Fibroblast of villous mesenchyme (primary cell): Measurements from ENCODE around the gene GNL1. TPM values are rescaled to one million over a fixed set of nuclear protein-coding genes. Genes with fewer than 3 reads are reported as not detected.
"Not testable (repeated sequence)": the region's sequence is repeated elsewhere in the genome, so short reads cannot be mapped to it uniquely, and the experiment has no call there.

Experiments used
- DNase-seq: peaks from one replicate; pipeline ENCODE4 v3.0.0-alpha.2; 2010; ENCODE audit warnings: low read depth
- H3K4me3 ChIP-seq: 2 replicates; pipeline ENCODE4 v1.5.1; 2011; ENCODE audit warnings: low read depth, mild to moderate bottlenecking, low read length
- total RNA-seq: library from RNA; depleted of rRNA; stranded (reverse); fragments of >200 nt; gene quantifications from 2 replicates; pipeline ENCODE4 v1.2.3, GENCODE V29; 2012
- TF ChIP-seq, protein P1 (sequence below): IDR thresholded peaks from 2 replicates; pipeline ENCODE4 v1.5.1; 2012; ENCODE audit warnings: low read depth, mild to moderate bottlenecking, low read length; ENCODE audit not compliant: insufficient read depth

The GNL1 gene
- total RNA-seq, 1 donor, result 52.7 TPM

DNA sequence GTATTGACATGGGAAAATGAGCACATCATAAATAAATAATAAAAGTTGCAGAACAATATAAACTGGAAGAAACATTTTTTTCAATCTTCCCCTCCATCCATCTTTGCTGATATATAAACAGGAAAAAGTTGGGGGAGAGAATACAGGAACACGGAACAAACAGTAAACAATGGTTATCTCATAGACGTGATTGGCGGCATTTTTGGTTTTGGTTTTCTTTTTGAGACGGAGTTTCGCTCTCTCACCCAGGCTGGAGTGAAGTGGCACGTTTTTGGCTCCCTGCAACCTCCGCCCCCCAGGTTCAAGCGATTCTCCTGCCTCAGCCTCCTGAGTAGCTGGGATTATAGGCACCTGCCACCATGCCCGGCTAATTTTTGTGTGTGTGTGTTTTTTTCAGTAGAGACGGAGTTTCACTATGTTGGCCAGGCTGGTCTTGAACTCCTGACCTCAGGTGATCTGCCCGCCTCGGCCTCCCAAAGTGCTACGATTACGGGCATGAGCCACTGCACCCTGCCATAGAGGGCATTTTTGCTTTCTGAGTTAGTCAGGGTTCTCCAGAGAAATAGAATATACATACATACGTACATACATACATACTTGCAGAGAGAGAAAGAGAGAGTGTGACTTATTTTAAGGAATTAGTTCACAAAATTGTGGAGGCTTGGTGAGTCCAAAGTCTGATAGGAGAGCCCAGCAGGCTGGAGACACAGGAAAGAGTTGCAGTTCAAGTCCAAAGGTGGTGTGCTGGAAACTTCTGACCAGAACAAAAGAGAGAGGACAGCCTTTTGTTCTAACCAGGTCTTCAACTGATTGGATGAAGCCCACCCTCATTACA, 22.6 kb downstream of the GNL1 start:
- no peak overlapping the region for H3K4me3 ChIP-seq
- TF ChIP-seq, protein P1, sequence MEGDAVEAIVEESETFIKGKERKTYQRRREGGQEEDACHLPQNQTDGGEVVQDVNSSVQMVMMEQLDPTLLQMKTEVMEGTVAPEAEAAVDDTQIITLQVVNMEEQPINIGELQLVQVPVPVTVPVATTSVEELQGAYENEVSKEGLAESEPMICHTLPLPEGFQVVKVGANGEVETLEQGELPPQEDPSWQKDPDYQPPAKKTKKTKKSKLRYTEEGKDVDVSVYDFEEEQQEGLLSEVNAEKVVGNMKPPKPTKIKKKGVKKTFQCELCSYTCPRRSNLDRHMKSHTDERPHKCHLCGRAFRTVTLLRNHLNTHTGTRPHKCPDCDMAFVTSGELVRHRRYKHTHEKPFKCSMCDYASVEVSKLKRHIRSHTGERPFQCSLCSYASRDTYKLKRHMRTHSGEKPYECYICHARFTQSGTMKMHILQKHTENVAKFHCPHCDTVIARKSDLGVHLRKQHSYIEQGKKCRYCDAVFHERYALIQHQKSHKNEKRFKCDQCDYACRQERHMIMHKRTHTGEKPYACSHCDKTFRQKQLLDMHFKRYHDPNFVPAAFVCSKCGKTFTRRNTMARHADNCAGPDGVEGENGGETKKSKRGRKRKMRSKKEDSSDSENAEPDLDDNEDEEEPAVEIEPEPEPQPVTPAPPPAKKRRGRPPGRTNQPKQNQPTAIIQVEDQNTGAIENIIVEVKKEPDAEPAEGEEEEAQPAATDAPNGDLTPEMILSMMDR, result no peak
- no peak for DNase-seq

DNA sequence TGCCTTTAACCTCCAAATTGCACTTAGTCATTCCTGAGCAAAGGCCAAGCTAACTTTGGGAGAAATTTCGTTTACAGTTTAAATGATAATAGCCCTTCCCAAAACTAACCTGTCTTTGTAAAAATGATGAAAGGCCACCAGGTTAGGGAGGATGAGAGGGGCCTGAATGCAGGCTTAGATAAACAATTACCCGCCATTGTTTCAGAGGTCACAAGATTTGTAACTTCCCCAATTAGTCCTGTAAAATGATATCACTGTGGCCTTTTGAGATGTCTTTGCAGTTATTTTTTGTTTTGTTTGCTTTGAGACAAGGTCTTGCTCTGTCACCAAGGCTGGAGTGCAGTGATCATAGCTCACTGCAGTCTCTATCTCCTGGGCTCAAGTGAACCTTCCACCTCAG, 26.3 kb downstream of the GNL1 start:
- H3K4me3 ChIP-seq, result no peak overlapping the region
- TF ChIP-seq, protein P1, result no peak
- DNase-seq, result no peak

DNA sequence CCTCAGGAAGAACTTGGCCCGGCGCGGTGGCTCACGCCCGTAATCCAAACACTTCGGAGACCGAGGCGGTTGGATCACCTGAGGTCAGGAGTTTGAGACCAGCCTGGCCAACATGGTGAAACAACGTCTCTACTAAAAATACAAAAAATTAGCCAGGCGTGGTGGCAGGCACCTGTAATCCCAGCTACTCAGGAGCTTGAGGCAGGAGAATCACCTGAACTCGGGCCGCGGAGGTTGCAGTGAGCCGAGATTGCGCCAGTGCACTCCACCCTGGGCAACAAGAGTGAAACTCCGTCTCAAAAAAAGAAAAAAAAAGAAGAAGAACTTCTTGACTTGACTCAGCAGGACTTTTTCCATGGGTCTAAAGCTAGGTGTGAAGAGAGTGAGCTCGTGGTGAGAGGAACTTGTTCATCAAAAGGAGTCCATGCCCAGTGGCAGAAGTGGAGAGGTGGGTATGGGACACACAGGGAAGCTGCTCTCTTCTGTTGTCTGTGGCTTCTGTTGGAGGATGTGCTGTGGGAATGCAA, 26.9 kb downstream of the GNL1 start:
- H3K4me3 ChIP-seq, DNase-seq: not testable (repeated sequence)

DNA sequence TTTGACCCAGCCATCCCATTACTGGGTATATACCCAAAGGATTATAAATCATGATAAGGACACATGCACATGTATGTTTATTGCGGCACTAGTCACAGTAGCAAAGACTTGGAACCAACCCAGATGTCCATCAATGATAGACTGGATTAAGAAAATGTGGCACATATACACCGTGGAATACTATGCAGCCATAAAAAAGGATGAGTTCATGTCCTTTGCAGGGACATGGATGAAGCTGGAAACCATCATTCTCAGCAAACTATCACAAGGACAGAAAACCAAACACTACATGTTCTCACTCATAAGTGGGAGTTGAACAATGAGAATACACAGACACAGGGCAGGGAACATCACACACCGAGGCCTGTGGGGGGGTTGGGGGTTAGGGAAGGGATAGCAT, 29.8 kb downstream of the GNL1 start:
- not testable (repeated sequence) for DNase-seq, H3K4me3 ChIP-seq

DNA sequence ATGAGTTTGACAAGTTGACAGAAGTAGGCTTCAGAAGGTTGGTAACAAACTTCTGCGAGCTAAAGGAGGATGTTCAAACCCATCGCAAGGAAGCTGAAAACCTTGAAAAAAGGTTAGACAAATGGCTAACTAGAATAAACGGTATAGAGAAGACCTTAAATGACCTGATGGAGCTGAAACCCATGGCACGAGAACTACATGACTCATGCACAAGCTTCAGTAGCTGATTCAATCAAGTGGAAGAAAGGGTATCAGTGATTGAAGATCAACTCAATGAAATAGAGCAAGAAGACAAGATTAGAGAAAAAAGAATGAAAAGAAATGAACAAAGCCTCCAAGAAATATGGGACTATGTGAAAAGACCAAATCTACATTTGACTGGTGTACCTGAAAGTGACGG, 34.3 kb downstream of the GNL1 start:
- not testable (repeated sequence) for H3K4me3 ChIP-seq, DNase-seq

DNA sequence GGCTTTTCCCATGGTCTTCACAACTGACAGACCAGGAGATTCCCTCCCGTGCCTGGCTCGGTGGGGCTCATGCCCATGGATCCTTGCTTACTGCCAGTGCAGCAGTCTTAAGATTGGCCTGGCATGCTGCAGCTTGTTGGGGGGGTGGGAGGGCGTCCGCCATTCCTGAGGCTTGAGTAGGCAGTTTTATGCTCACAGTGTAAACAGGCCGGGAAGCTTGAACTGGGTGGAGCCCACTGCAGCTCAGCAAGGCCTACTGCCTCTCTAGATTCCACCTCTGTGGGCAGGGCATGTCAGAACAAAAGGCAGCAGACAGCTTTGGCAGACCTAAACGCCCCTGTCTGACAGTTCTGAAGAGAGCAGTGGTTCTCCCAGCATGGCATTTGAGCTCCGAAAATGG, 35.2 kb downstream of the GNL1 start:
- peak; percentile 52 for DNase-seq
- H3K4me3 ChIP-seq, result not testable (repeated sequence)

DNA sequence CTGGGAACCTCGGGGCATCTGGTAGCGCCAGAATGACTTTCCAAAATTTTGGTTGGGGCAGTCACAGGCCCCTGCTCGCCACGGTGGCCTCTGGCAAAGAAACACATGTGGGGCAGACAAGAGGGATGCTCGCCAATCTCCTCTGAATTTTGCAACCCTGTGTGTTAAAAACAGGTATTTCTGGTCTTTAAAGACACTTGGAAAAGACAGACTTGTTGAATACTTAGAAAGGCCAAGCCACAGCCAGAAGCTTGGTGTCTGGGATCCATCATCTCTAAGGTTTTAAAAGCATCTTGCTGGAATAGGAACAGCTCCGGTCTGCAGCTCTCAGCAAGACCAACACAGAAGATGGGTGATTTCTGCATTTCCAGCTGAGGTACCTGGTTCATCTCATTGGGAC, 35.8 kb downstream of the GNL1 start:
- TF ChIP-seq, protein P1, result no peak
- no peak overlapping the region for H3K4me3 ChIP-seq
- peak; percentile 23 for DNase-seq

DNA sequence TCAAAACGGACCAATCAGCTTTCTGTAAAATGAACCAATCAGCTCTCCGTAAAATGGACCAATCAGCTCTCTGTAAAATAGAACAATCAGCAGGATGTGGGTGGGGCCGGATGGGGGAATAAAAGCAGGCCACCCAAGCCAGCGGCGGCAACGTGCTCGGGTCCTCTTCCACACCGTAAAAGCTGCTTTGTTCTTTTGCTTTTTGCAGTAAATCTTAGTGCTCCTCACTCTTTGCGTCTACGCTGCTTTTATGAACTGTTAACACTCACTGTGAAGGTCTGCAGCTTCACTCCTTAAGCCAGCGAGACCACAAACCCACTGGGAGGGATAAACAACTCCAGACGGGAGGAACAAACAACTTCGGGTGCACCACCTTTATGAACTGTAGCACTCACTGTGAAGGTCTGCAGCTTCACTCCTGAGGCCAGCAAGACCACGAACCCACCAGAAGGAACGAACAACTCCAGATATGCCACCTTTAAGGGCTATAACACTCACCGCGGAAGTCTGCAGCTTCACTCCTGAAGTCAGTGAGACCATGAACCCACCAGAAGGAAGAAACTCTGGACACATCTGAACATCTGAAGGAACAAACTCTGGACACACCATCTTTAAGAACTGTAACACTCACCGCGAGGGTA, 37.7 kb downstream of the GNL1 start:
- DNase-seq, H3K4me3 ChIP-seq: not testable (repeated sequence)

DNA sequence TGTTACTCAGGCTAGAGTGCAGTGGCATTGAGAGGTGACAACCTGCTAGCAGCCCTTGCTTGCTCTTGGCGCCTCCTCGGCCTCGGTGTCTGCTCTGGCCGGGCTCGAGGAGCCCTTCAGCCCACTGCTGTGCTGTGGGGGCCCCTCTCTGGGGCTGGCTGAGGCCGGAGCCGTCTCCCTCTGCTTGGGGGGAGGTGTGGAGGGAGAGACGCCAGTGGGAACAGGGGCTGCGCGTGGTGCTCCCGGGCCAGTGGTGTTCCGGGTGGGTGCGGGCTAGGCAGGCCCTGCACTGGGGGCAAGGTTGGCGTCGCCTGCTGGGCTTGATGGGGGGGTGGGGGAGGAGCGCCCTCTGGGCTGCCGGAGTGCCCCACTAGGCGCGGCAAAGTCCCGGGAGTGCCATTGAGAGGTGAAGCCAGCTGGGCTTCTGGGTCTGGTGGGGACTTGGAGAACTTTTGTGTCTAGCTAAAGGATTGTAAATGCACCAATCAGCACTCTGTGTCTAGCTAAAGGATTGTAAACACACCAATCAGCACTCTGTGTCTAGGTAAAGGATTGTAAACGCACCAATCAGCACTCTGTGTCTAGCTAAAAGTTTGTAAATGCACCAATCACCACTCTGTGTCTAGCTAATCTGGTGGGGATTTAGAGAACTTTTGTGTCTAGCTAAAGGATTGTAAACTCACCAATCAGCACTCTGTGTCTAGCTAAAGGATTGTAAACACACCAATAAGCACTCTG, 38.4 kb downstream of the GNL1 start:
- DNase-seq, H3K4me3 ChIP-seq: not testable (repeated sequence)

DNA sequence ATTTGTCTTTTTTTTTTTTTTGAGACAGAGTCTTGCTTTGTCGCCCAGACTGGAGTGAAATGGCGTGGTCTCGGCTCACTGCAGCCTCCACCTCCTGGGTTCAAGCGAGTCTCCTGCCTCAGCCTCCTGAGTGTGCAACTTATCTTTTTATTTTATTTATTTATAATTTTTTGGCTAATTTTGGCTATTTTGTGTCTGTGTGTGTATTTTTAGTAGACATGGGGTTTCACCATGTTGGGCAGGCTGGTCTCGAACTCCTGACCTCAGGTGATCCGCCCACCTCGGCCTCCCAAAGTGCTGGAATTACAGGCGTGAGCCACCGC, 39.6 kb downstream of the GNL1 start:
- peak overlapping the region; percentile 62 for H3K4me3 ChIP-seq
- DNase-seq, result not testable (repeated sequence)
